ENCODE measurements around the gene COL23A1. TPM values are rescaled to one million over a fixed set of nuclear protein-coding genes. Genes with fewer than 3 reads are reported as not detected.

COL23A1 gene
- total and polyA plus RNA-seq, 4 donors: 0.76 to 4.4 (median 1.3) TPM

DNA sequence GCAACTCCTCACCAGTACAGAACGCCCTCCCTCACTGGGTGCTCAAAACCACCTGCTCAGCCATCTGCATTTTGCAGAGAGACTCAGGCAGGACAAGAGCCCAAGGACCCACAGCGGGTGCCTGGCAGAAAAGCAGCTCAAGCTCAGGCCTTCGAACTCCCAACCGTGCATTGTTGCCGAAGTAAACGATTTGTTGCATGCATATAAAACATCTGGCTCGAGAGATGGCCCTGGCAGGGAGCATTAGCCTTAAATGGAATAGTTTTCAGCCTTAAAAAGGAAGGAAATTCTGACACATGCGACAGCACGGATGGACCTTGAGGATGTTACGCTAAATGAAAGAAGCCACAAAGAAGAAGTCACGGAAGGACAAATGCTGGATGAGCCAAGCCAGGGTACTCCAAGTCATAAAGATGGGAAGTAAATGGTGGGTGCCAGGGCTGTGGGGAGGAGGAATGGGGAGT, 197.2 kb downstream of the COL23A1 start:
- no peaks in the 10 kb centered on the region for H3K36me3 ChIP-seq (ENCODE audit: control insufficient read depth in 4 of 4, insufficient read depth in 4 of 4, low read length in 4 of 4)
- peaks cover 0 to 2% (median 0%) of the 10 kb centered on the region in 4 donors for H3K9me3 ChIP-seq (ENCODE audit: control insufficient read depth in 4 of 4, insufficient read depth in 3 of 4, low read length in 3 of 4)
- peaks cover 0 to 19% (median 5%) of the 10 kb centered on the region in 5 donors for H3K4me1 ChIP-seq (ENCODE audit: control insufficient read depth in 5 of 5, insufficient read depth in 5 of 5, low read length in 5 of 5)
- 33 to 54% methylated on average over 11 of the region's 11 CpGs for WGBS, 2 donors
- ATAC-seq (ENCODE audit: insufficient read depth, low FRiP score): no peak
- DNase-seq: peak; percentile 56 to 86 (median 78)
- no peak overlapping the region for H3K27ac ChIP-seq (ENCODE audit: low read depth in 1 of 2, low read length in 1 of 2)
- no peak overlapping the region for H3K9ac ChIP-seq (ENCODE audit: insufficient read depth in 1 of 2, low read length in 2 of 2)
- peaks cover 0 to under 1% (median 0%) of the 10 kb centered on the region in 3 donors for H3K27me3 ChIP-seq (ENCODE audit: control insufficient read depth in 3 of 3, insufficient read depth in 3 of 3, low read length in 2 of 3)
- H3K4me3 ChIP-seq: no peak overlapping the region
- TF ChIP-seq, protein P1, sequence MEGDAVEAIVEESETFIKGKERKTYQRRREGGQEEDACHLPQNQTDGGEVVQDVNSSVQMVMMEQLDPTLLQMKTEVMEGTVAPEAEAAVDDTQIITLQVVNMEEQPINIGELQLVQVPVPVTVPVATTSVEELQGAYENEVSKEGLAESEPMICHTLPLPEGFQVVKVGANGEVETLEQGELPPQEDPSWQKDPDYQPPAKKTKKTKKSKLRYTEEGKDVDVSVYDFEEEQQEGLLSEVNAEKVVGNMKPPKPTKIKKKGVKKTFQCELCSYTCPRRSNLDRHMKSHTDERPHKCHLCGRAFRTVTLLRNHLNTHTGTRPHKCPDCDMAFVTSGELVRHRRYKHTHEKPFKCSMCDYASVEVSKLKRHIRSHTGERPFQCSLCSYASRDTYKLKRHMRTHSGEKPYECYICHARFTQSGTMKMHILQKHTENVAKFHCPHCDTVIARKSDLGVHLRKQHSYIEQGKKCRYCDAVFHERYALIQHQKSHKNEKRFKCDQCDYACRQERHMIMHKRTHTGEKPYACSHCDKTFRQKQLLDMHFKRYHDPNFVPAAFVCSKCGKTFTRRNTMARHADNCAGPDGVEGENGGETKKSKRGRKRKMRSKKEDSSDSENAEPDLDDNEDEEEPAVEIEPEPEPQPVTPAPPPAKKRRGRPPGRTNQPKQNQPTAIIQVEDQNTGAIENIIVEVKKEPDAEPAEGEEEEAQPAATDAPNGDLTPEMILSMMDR (IDR thresholded peaks at IDR 0.05; ENCODE audit: control extremely low read depth, extremely low read depth): no peak

DNA sequence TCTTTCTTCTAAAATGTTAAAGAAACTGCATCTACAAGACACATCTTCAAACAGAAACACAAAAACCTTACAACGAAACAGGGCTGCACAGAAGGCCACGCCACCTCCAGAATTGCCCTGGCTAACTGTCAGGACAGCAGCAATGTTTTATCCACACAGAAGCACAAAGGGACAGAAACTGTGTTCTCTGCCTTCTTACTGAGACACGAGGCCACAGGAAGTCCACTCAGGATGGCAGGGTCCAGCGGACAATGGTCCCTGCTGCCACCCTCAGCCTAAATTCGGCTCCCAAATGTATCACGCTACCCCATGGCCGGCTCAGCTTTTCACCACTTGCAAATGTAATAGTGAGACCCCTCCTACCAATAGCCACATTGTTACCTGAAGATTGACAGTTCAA, 197.8 kb downstream of the COL23A1 start:
- Histone ChIP-seq H3K27me3 (ENCODE audit: control insufficient read depth in 3 of 3, insufficient read depth in 3 of 3, low read length in 2 of 3) (peaks cover 0 to 5% (median 0%) of the 10 kb centered on the region in 3 donors), H3K27ac (ENCODE audit: low read depth in 1 of 2, low read length in 1 of 2) (no peak overlapping the region), H3K9me3 (ENCODE audit: control insufficient read depth in 4 of 4, insufficient read depth in 3 of 4, low read length in 3 of 4) (peaks cover 0 to 2% (median 0%) of the 10 kb centered on the region in 4 donors), H3K4me1 (ENCODE audit: control insufficient read depth in 5 of 5, insufficient read depth in 5 of 5, low read length in 5 of 5) (peaks cover 0 to 14% (median 2%) of the 10 kb centered on the region in 5 donors), H3K9ac (ENCODE audit: insufficient read depth in 1 of 2, low read length in 2 of 2) (no peak overlapping the region), H3K36me3 (ENCODE audit: control insufficient read depth in 4 of 4, insufficient read depth in 4 of 4, low read length in 4 of 4) (no peaks in the 10 kb centered on the region), H3K4me3 (no peak overlapping the region)
- 82 to 85% methylated on average over 7 of the region's 7 CpGs for WGBS, 2 donors
- ATAC-seq (ENCODE audit: insufficient read depth, low FRiP score) (no peak), DNase-seq (no peak)
- TF ChIP-seq, protein P1 (IDR thresholded peaks at IDR 0.05; ENCODE audit: control extremely low read depth, extremely low read depth): no peak

DNA sequence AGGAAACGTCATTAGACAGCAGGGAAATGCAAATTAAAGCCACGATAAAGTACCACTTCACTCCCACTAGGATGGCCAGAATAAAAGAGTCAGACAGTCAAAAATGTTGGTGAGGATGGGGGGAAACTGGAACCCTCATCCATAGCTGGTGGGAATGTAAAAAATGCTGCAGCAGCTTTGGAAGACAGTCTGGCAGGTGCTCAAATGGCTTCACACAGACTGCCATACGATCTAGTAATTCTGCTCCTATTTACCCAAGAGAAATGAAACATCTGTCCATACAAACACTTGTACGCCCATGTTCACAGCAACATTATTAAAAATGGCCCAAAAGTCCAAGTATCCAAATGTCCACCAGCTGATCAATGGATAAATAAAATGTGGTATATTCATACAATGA, 198.7 kb downstream of the COL23A1 start:
- Histone ChIP-seq H3K27ac (ENCODE audit: low read depth in 1 of 2, low read length in 1 of 2) (no peak overlapping the region), H3K36me3 (ENCODE audit: control insufficient read depth in 4 of 4, insufficient read depth in 4 of 4, low read length in 4 of 4) (no peaks in the 10 kb centered on the region), H3K9ac (ENCODE audit: insufficient read depth in 1 of 2, low read length in 2 of 2) (no peak overlapping the region), H3K27me3 (ENCODE audit: control insufficient read depth in 3 of 3, insufficient read depth in 3 of 3, low read length in 2 of 3) (peaks cover 0 to 11% (median 0%) of the 10 kb centered on the region in 3 donors), H3K4me3 (no peak overlapping the region), H3K4me1 (ENCODE audit: control insufficient read depth in 5 of 5, insufficient read depth in 5 of 5, low read length in 5 of 5) (peaks cover 0 to 9% (median 0%) of the 10 kb centered on the region in 5 donors), H3K9me3 (ENCODE audit: control insufficient read depth in 4 of 4, insufficient read depth in 3 of 4, low read length in 3 of 4) (no peaks in the 10 kb centered on the region)
- TF ChIP-seq, protein P1 (IDR thresholded peaks at IDR 0.05; ENCODE audit: control extremely low read depth, extremely low read depth): no peak
- DNase-seq (no peak), ATAC-seq (ENCODE audit: insufficient read depth, low FRiP score) (no peak)
- 53 to 57% methylated on average over 4 of the region's 4 CpGs for WGBS, 2 donors

DNA sequence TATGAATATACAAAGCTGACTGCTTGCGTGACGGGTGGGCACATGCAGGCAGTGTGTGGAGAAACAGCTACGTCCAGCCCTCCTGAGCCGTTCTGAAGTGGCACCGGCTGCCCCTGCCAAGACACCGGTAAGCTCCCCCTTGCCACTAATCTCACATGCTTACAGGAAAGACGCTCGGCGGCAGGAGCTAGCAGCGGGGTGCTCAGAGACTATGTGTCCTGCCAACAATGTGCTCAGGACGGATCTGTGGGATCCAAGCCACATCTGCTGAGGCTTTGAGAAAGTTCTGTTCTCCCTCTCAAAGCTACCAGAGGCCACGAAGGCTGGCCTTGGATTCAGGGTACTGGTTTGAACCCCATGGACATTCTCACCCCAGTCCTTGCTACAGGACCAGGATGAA, 200.4 kb downstream of the COL23A1 start:
- WGBS, 2 donors: 77 to 79% methylated on average over 12 of the region's 12 CpGs
- H3K27ac ChIP-seq (ENCODE audit: low read depth in 1 of 2, low read length in 1 of 2): no peak overlapping the region

More for the DNA sequence above, 200.4 kb downstream of the COL23A1 start:
- Histone ChIP-seq H3K4me1 (ENCODE audit: control insufficient read depth in 5 of 5, insufficient read depth in 5 of 5, low read length in 5 of 5) (peaks cover 0 to 16% (median 0%) of the 10 kb centered on the region in 5 donors), H3K9me3 (ENCODE audit: control insufficient read depth in 4 of 4, insufficient read depth in 3 of 4, low read length in 3 of 4) (no peaks in the 10 kb centered on the region), H3K4me3 (no peak overlapping the region), H3K36me3 (ENCODE audit: control insufficient read depth in 4 of 4, insufficient read depth in 4 of 4, low read length in 4 of 4) (no peaks in the 10 kb centered on the region), H3K9ac (ENCODE audit: insufficient read depth in 1 of 2, low read length in 2 of 2) (no peak overlapping the region), H3K27me3 (ENCODE audit: control insufficient read depth in 3 of 3, insufficient read depth in 3 of 3, low read length in 2 of 3) (peaks cover 0 to 20% (median 0%) of the 10 kb centered on the region in 3 donors)
- TF ChIP-seq, protein P1 (IDR thresholded peaks at IDR 0.05; ENCODE audit: control extremely low read depth, extremely low read depth): no peak
- DNase-seq (no peak), ATAC-seq (ENCODE audit: insufficient read depth, low FRiP score) (no peak)
